NCI-H82 (cell line): Measurements from ENCODE around the gene CPA4.
A peak's percentile ranks its signal among the peaks of the same experiment; 100 is the strongest.

Experiments used
- DNase-seq: peaks from one replicate; lab custom pipeline; 2025; lab: John Stamatoyannopoulos, UW

CPA4 gene

DNA sequence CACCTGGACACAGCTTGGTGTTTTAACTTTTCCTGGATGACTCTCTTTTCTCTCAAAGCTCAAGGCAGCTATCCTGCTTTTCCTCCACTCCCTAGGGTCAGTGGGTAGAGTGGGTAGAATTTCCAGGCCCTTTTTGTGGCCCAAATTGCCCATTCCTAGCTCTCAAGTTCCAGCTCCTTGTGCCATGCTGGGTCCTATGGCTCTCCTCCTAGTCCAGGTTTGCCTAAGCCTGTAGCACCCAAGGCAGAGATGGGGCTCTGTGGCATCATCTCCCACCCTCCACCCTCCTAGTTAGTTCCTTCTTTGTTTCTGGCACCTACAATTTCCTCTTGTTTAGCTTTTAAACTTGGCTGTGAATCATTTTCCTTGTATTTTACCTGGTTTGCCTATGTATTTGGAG, 9.7 kb downstream of the CPA4 start:
- no peak for DNase-seq

DNA sequence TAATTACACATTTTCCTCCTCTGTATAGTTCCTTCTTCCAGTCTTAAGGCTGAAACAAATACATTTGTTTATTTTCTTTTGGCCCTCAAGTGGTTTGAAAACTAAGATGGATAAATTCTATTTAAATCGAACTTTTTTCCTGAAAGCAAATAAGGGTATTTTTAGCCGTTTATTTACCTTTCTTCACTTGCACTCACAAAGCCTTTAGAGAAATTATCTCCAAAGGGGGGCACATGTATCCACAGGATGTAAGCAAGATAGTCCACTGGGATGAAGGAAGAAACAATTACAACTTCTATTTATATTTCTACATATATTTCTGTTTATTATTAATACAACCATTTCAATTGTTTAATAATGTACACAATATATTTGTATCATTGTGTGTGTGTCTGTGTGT, 10.2 kb downstream of the CPA4 start:
- DNase-seq: no peak

DNA sequence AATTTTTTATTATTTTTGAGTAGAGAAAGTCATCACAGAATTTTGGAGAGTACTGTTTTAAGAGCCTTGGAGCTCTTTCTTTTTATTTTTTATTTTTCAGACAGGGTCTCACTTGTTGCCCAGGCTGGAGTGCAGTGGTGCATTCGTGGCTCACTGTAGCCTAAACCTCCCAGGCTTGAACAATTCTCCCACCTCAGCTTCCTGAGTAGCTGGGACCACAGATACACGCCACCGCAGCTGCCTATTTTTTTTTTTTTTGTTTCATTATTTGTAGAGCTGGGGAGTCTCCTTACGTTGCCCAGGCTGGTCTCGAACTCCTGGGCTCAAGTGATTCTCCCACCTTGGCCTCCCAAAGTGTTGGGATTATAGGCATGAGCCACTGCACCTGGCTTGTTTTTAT, 10.6 kb downstream of the CPA4 start:
- no peak for DNase-seq

DNA sequence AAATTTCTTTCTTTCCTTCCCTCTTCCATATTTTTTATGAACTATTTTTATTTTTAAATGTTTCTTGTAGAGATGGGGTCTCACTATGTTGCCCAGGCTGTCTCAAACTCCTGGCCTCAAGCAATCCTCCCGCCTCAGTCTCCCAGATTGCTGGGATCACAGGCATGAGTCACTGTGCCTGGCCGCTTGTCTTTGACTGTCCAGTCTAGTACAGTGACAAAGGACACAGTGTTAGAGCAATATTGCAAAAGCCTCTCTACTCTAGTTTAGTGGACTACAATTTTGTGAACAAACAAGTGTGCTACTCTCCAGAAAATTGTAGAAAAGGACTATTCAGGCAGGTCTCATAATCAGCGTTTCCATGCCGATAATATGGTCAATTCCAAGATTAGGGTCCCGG, 11.0 kb downstream of the CPA4 start:
- no peak for DNase-seq

DNA sequence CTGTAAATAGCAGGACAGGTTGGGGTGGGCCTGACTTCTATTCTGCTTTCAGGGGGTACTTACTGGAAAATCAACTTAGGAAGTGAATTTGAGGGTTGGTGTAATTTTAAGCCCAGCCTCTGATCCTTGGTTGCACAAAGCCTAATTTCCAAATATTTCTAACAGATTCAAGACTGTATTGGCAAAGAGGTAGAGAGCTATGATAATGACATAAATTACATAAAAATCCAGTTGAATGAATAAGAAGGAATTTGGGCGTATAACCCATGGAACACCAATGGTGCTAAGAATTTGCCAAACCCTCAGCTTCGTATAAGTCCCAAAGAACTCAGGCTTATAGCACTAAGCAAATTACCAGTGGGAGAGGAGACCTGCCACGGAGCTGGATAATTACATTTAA, 11.9 kb downstream of the CPA4 start:
- no peak for DNase-seq

DNA sequence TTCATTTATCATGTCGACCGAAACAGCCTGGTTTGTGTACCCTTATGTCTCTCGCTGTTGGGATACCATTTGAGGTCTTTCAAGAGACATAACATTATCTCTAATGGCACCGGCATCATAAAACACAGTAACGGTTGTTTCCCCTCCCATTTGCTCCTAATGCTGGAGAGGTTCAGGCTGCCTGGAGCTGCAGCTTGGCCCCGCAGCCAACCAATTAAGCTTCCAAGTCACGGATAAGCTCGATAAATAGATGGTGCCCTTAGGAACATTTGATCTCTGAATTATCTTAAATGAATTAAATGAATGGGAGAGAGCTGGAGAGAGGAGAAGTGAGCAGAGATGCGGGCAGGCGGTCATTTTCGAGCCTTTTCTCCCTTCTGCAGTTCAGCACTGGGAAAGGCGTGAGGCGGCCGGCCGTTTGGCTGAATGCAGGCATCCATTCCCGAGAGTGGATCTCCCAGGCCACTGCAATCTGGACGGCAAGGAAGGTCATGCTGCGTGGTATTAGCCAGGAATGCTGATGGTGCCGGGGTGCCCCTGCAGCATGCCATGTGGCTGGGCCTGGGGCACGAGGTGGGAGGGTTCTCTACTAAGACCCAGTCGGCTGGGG, 12.6 kb downstream of the CPA4 start:
- no peak for DNase-seq

DNA sequence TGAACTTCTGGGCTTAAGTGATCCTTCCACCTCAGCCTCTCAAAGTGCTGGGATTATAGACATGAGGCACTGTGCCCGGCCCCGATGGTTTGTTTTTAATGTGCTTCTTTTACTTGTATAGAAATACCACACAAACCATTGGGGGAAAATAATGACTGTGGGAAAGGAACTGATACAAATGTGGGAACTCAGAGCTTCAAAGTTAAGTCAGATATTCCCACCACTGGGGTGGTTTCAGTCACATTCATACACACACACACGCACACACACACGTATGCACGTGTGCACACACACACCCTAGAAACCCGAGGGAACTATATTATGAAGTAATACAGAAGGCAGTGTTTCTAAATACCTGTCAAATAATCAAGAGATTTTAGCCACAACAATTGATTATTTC, 17.0 kb downstream of the CPA4 start:
- DNase-seq: no peak

DNA sequence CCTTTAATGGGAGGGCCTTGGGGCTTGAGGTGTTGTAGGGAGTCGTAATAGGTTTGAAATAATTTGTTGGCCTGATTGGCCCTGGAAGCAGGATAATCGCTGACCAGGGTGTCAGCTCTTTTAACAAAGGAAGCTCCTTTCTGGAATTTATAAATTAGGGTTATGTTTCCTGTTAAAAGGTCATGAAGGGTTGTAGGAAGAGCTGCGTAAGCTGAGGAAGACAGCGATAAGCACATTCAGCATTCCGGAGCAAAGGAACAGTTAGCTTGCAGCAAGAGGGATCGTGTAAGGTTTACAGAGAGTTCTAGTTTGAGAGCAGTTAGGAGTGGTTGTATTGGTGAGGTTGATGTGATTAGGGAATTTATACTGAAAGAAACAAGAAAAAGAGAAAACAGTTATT, 21.3 kb downstream of the CPA4 start:
- no peak for DNase-seq

DNA sequence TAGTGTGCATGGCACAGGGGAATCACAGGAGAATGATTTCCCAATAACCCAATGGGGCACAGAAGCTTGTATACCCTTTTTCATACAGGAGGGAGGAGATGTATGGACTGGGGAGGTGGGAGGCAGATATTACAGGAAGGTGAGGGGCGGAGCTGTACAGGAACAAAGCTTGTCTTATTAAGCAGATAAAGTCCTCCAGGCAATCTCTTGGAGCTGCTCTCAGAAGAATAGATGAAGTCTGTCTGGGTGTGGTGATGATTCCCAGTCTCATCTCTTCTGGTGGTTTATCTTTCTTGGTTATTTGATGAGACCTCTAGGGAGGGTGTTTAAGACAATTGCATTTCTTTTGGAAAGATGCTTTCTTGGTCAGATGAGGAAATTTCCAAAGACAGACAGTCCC, 26.6 kb downstream of the CPA4 start:
- peak; percentile 19 for DNase-seq

DNA sequence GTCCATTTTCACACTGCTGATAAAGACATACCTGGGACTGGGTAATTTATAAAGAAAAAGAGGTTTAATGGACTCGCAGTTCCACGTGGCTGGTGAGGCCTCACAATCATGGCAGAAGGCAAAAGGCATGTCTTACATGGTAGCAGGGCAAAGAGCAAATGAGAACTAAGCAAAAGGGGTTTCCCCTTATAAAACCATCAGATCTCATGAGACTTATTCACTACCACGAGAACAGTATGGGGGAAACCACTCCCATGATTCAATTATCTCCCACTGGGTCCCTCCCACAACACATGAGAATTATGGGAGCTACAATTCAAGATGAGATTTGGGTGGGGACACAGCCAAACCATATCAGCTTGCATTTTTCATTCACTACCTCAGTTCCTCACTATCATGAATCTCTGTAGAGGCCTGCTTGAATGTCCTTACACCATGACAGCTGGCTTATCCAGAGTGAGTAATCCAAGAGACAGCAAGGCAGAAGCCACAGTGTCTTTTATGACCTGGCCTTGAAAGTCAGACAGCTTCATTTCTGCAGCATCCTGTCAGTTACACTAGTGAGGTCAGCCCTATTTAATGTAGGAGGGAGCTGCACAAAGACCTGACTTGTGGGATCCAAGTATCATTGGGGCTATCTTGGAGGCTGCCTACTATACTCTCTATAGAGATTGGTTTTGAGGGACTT, 28.7 kb downstream of the CPA4 start:
- peak; percentile 38 for DNase-seq

DNA sequence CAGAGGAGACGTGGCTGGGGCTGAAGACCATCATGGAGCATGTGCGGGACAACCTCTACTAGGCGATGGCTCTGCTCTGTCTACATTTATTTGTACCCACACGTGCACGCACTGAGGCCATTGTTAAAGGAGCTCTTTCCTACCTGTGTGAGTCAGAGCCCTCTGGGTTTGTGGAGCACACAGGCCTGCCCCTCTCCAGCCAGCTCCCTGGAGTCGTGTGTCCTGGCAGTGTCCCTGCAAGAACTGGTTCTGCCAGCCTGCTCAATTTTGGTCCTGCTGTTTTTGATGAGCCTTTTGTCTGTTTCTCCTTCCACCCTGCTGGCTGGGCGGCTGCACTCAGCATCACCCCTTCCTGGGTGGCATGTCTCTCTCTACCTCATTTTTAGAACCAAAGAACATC, 29.7 kb downstream of the CPA4 start:
- DNase-seq: no peak

DNA sequence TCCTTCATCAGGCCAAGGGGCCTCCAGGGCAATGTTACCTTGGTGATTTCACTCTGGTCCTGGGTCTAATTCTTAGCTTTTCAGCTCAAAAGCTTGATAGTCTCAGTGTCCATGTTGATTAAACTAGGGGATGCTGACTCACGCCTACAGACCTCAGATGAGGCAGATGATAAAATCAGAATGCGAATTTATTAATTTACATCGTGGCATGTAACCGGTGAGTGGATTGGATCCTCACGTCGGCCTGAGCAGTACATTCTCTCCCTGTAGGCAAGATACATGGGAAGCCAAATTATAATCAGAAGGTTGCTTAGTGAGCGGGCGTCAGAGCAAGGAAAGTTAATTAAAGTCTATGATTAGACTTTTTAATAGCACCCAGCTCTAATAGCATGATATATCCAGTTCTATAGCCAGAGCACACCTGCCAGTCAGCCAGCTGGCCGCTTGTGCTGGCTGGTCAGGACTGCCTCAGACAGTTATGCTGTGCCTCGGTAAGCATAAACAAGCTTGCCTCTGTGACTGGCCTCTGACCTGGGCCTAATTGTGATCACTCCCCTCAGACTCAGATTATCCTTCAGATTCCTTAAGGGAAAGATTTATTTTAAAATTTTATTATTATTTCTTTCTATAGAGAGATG, 31.5 kb downstream of the CPA4 start:
- DNase-seq: peak; percentile 76

DNA sequence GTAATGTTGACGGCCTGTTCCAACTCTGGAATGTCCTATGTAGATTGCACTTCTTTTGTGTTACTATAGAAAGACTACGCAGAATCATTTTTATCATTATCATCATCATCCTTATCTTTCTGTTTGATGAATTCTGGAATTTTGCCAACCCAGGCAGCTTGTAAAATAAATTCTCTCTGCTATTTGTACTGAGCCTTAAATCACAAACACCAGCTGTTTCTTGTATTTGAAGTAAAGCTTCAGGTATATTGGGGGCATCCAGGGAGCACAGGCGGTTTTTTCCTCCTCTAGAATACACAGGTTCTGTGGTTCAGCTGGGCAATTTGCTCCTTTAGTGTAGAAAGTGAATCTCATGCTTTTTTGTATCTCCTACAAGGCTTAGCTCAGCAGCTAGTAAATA, 36.7 kb downstream of the CPA4 start:
- DNase-seq: peak; percentile 72

DNA sequence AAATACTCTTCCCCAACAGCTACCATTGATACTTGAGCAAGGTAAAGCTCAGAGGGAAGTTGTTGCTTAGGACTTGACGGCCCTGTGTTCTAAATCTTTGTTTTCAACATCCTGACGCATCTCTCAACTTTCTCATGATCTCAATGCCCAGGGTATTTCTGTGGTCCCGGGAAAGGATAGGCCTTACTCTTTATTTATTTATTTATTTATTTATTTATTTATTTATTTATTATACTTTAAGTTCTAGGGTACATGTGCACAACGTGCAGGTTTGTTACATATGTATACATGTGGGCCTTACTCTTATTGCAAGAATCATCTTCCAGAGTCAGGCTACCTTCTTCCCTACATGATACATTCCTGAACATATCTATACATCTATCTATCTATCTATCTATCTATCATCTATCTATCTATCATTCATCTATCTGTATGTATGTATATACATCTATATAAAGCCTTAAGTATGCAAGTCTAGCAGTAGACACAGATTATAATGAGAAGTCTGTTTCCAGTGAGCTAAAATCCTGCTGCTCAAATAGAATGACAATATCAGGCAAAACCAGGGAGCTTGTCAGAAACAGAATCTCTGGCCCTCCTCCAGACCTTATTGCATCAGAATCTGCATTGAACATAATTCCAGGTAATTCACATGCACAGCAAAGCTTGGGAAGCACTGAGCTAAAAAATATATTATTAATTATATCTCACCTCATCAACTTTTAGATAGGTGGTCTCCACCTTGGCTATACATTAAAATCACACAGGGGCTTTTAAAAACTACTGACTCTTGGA, 39.5 kb downstream of the CPA4 start:
- DNase-seq: no peak

DNA sequence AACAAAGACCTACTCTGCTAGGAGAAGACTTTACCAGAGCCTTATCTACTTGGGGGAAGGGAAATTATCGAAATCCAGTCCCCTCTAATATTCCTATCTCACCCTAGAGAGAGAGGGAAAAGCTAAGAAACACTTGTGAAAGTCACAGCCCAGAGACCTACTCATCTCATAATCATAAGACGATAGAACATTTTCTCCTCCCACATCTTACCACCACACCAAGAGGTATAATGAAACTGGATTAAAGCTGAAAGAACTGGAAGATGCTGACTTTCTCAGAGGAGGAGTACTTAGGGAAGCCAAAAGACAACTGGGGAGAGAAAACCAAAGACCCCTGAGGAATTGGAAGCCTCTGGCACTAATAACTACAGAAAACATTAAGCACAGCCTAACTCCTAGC, 40.9 kb downstream of the CPA4 start:
- DNase-seq: no peak

DNA sequence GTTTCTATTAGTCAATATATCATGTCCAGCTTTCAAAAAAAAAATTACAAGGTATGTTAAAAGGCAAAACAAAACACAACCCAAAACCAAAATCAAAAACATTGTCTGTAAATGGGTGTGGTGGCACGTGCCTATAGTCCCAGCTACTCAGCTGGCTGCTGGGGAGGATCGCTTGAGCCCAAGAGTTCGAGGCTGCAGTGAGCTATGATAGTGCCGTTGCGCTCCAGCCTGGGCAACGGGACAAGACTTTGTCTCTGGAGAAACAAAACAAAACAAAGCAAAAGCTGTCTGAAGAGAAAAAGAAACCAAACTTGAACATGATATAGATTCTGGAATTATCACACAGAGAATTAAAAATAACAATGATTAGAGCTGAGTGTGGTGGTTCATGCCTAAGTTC, 41.3 kb downstream of the CPA4 start:
- DNase-seq: no peak

DNA sequence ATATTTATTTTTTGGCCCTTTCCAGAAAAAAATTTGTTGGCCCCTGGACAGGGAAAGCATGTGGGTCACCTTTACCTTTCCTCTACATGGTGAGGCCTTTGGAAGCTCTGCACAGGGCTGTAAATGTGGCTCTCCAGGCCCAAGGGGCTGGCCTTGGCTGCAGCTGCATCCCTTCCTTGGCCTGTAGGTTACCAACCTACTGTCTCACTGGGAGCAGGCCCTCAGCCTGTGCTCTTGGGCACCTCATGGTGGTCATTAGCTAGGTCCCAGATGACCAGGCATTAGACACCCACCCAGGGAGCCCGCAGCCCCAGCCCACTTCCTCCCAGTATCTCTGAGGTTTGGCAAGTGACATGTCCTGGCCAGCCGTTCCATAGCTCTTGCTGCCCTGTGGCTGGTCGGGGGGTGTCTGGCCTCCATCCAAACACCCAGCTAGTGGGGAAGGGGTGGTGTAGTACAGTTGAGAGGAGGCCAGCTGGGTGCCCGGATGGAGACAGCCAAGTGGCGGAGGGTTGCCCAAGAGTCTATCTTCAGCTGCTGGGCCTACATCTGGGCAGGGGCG, 44.5 kb downstream of the CPA4 start:
- no peak for DNase-seq

DNA sequence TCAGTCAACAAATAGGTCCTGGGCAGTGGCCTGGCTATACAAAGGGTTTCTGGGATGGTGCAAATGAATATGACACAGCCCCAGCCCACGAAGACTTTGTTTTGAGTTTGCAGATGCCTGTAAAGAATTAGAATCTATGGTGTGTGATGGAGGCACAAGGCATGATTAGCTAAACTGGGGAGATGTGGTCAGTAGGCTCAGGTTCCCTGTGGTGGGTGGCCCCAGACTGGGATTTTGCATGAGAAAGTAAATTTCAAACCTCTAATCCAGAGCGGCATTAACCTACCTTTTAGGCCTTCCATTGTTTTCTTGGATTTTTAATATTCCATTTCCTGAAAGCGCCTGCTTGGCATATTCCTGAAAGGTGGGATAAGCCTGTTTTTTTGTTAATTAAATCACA, 45.3 kb downstream of the CPA4 start:
- no peak for DNase-seq

DNA sequence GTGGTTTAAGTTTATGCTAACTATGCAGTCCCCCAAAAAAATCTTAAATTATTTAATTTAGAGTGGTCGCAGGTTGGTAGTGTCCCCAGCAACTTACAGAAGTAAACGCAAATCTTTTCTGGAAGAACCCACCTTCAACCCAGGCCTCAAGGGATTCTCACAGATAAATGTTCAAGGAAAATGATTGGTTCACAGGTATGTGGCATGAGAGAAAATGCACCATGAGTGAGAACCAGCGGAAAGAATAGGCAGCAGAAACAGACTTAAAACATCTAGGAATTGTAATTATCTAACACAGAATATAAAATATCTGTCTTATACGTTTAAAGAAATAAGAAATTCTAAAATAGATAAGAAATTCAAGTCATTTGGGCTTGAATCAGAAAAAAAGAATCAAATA, 48.9 kb downstream of the CPA4 start:
- DNase-seq: no peak

DNA sequence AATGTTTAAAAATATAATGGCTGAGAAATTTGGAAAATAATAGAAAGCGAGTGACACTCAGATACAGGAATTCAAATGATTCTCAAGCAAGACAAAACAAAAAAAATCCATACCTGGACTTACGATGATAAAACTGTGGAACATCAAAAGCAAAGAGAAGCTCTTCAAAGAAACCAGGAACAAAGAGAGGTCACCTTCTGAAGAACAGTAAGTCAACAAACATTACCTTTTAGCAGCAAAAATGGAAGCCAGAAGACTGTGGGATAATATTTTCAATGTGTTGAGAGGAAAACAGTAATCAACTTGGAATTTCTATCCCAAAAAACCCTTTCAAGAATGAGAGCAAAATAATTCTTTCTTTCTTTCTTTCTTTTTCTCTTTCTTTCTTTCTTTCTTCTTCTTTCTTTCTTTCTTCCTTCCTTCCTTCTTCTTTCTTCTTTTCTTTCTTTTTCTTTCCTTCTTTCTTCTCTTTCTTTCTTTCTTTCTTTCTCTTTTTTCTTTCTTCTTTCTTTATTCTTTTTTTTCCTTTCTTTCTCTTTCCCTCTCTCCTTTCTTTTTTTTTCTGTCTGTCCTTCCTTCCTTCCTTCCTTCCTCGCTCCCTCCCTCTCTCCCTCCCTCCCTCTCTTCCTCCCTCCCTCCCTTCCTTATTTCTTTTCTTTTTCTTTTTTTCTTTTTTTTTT, 49.9 kb downstream of the CPA4 start:
- DNase-seq: no peak

DNA sequence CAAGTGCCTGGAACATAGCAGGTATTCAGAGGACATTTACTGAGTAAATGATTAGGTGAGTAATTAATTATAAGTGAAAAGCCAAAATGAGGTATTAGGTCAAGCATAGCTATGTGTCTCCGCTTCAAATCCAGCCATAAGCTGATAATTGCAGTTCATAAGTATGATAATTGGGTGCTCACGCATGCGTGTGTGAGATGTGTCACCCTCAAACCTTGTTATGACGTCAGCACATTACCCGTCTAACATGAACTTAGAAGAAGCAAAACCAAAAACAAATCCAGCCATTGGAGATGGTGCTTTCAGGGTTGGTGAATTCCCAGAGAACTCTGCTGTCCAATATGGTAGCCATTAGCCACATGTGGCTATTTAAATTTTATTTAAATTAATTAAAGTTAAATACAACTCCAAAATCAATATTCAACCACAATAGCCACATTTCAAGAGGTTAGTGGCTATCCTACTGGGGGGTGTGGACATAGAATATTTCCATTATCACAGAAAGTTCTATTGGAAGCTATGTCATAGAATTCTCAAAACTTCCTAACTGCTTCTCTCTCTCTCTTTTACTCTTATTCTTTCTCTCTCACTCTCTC, 51.4 kb downstream of the CPA4 start, which contains the start of gene CPA5:
TSS of gene CPA5 (plus strand) at position 546 of the 596 bp plus-strand sequence. CDS start 1,670 bp downstream, outside the sequence.
- DNase-seq: no peak
